Esophagus (tissue), 2 donors: ENCODE measurements around the gene NELFCD. TPM values are rescaled to one million over a fixed set of nuclear protein-coding genes. Genes with fewer than 3 reads are reported as not detected.

ENCODE experiments used
- H3K27ac ChIP-seq, 2 donors: one replicate each; pipeline ENCODE4 v1.5.1; 2013; ENCODE audit warnings: low read depth in 2 of 2, mild to moderate bottlenecking in 2 of 2, inconsistent platforms in 1 of 2, low read length in 1 of 2, moderate library complexity in 1 of 2
- H3K27me3 ChIP-seq, 2 donors: one replicate each; pipeline ENCODE4 v1.6.1; 2013; ENCODE audit warnings: low read length in 2 of 2, control low read depth in 1 of 2, mild to moderate bottlenecking in 1 of 2; ENCODE audit not compliant: insufficient read depth in 2 of 2, control insufficient read depth in 1 of 2
- H3K36me3 ChIP-seq, 2 donors: one replicate each; pipeline ENCODE4 v1.6.1; 2013; ENCODE audit warnings: low read length in 1 of 2; ENCODE audit not compliant: control insufficient read depth in 2 of 2, insufficient read depth in 2 of 2
- H3K4me1 ChIP-seq, 2 donors: one replicate each; pipeline ENCODE4 v1.6.1; 2013; ENCODE audit warnings: low read length in 1 of 2; ENCODE audit not compliant: control insufficient read depth in 2 of 2, insufficient read depth in 2 of 2
- H3K4me3 ChIP-seq, 2 donors: one replicate each; pipeline ENCODE4 v1.5.1; 2013; ENCODE audit warnings: low read length in 2 of 2, mild to moderate bottlenecking in 2 of 2, low read depth in 1 of 2, moderate library complexity in 1 of 2
- H3K9me3 ChIP-seq, 2 donors: one replicate each; pipeline ENCODE4 v1.6.1; 2013; ENCODE audit warnings: mild to moderate bottlenecking in 2 of 2, low read depth in 1 of 2, low read length in 1 of 2, moderate library complexity in 1 of 2; ENCODE audit not compliant: control insufficient read depth in 2 of 2, insufficient read depth in 1 of 2
- WGBS, 2 donors: extraction: QIAGEN DNeasy Blood & Tissue Kit; methylation state at CpG; one replicate each; pipeline ENCODE4 v1.1.7; 2013; 5-methylcytosine and 5-hydroxymethylcytosine counted together
- polyA plus RNA-seq, 2 donors: library from polyadenylated mRNA; stranded (reverse); fragments of 200-250 nt; gene quantifications; one replicate each; pipeline ENCODE4 v1.2.3, GENCODE V29; 2013
- donor health status: healthy with polysubstance abuse.
- donor health status: Bipolar disorder and iron deficiency.

Gene NELFCD
- polyA plus RNA-seq, 2 donors: 36.6 to 38.2 TPM

DNA sequence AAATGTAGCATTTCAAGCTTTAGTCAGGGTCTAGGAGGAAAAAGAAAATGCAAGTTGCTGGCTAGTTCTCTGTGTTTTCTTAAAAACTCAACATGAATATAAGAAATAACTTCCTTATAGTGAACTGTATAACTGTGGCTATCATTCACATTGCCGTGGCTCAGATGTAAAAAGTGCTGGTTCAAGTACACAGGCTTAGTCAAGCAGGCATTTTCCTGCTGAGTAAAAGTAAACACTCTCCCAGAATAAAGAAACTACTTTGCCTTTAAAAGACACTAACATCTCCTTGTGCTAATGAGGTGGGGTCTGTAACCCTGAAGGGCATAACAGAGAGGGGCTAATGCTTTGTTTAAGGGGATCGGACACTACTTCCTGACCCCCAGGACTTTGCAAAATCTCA lies 47.8 kb downstream of the NELFCD start:
- no peaks in the 10 kb centered on the region for H3K27me3 ChIP-seq
- H3K36me3 ChIP-seq: peaks cover 13 to 14% of the 10 kb centered on the region in 2 donors
- no peaks in the 10 kb centered on the region for H3K9me3 ChIP-seq
- H3K4me1 ChIP-seq: peaks cover 0 to 2% of the 10 kb centered on the region in 2 donors
- 40 to 43% methylated on average over 2 of the region's 2 CpGs for WGBS, 2 donors
- H3K4me3 ChIP-seq: peak overlapping the region in 1 of 2 donors; percentile 16
- H3K27ac ChIP-seq: no peak overlapping the region

DNA sequence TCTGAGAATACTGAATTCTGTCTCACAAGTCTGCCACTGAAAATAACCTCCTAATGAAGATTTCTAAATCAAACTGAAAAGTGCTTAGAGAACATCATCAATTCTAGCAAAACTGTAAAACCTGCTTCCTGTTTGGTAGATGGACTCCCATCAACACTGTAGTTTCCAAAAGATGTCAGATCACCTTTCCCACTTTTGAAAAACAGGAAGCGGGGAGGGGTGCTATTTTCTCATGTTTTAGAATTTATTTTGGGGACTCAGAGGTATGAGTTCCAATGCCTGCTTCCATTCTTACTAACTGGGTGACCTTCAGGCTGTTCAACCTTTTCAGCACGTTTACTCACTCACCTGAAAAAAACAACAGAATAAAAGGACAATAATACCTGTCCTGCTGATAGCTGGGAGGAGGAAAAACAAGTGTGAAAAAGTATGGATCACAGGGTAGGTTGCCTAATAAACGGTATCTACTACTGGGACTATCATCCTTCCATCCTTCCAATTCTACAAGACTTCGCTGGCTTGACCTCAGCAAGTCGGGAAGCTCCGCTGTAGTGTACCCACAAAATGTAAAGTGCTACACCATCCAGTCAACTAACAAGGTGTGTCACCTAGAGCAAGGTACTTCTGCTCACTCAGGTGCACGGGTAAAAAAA lies 50.0 kb downstream of the NELFCD start:
- Histone ChIP-seq H3K27ac (peak overlapping the region in 1 of 2 donors; percentile 26), H3K27me3 (no peaks in the 10 kb centered on the region), H3K4me3 (peak overlapping the region; percentile 84 to 97), H3K9me3 (no peaks in the 10 kb centered on the region), H3K36me3 (peaks cover under 1 to 9% of the 10 kb centered on the region in 2 donors), H3K4me1 (no peaks in the 10 kb centered on the region)
- WGBS, 2 donors: 57 to 58% methylated on average over 7 of the region's 7 CpGs

- Histone ChIP-seq H3K4me1 (no peaks in the 10 kb centered on the region), H3K27me3 (no peaks in the 10 kb centered on the region), H3K4me3 (peak overlapping the region; percentile 84 to 97), H3K27ac (peak overlapping the region; percentile 93 to 96), H3K36me3 (peaks cover 3 to 12% of the 10 kb centered on the region in 2 donors), H3K9me3 (no peaks in the 10 kb centered on the region)
- WGBS, 2 donors: 13 to 14% methylated on average over 13 of the region's 13 CpGs
These were observed 50.5 kb downstream of the NELFCD start for GRCh38 chr20:59031564-59032022.

- Histone ChIP-seq H3K27ac (peak within 1 kb of the TSS; percentile 93 to 96), H3K27me3 (no peaks in the 10 kb centered on the region), H3K4me1 (no peaks in the 10 kb centered on the region), H3K9me3 (no peaks in the 10 kb centered on the region), H3K4me3 (peak within 1 kb of the TSS; percentile 84 to 97), H3K36me3 (peaks cover 4 to 12% of the 10 kb centered on the region in 2 donors)
- 0 to 1% methylated on average over 86 of the region's 86 CpGs for WGBS, 2 donors
These were observed 51.1 kb downstream of the NELFCD start, which contains the start of gene ATP5F1E for GRCh38 chr20:59032023-59032712. Gene ATP5F1E (minus strand): TSS chr20:59032335. CDS start chr20:59032251, 84 bp downstream.

DNA sequence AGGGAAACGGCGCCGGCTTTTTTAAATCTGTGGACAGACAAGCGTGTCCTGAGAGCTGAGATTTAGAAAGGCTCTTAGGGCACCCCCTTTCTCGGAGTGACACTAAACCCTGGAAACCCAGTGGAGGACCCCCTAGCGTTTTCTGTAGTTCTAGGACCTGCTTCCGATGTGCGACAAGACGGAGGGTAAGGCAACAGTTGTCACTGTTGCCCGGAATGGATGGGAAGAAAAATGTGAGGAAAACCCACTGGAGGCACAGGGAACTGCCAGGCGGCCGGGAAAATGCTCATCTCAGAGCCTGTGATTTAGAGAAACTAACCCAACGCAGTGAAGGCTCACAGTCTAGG lies 51.6 kb downstream of the NELFCD start:
- Histone ChIP-seq H3K36me3 (peaks cover 7 to 13% of the 10 kb centered on the region in 2 donors), H3K4me3 (peak overlapping the region; percentile 84 to 97), H3K27me3 (no peaks in the 10 kb centered on the region), H3K4me1 (no peaks in the 10 kb centered on the region), H3K27ac (peak overlapping the region; percentile 93 to 96), H3K9me3 (no peaks in the 10 kb centered on the region)
- 2% methylated on average over 13 of the region's 13 CpGs for WGBS, 2 donors

DNA sequence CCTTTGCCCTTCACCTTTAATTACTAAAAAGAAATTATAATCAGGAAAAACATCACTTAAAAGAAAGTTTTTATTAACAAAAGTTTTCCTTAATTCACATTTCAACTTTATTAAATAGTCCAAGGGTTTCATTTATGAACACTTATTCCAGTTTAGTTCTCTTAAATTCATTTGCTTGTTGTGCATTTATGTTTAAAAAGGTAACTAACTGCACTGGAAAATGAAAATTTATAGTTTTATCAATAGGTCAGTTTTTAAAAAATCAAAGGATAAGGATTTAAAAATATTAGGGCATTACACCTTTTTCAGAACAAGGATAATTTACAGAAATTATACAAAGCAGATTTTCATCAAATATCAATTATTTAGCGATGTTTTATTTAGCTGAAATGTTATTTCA lies 52.0 kb downstream of the NELFCD start:
- peaks cover 9 to 15% of the 10 kb centered on the region in 2 donors for H3K36me3 ChIP-seq
- H3K27me3 ChIP-seq: no peaks in the 10 kb centered on the region
- peak overlapping the region; percentile 93 to 96 for H3K27ac ChIP-seq
- no peaks in the 10 kb centered on the region for H3K4me1 ChIP-seq
- H3K4me3 ChIP-seq: peak overlapping the region in 1 of 2 donors; percentile 84
- no peaks in the 10 kb centered on the region for H3K9me3 ChIP-seq
- WGBS, 2 donors: 100% methylated on average over 1 of the region's 1 CpG

DNA sequence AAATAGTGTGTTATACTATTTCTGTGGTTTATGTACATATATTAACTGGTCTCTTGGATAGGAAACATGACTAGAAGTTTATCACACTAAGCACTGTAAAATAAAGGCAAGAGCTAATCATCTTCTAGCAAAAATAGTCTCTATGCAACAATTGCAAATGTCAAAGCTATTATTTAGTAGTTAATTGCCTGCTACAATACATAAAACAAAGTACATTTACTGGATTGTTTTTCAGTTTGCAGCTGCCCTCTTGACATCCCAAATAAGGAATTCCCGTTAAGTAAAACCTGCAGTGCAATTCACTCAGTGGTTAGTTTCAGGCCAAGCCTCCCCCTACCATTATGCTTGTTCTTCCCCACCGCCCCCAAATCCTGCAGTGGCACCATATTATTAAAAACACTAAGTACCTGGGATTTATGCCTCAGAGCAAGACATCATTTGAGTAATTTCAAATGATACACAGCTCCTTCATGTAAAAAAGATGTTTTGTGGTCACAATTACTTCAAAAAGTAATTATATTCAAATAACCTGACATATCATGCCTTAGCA lies 52.6 kb downstream of the NELFCD start:
- Histone ChIP-seq H3K9me3 (no peaks in the 10 kb centered on the region), H3K36me3 (peaks cover 9 to 15% of the 10 kb centered on the region in 2 donors), H3K27ac (no peak overlapping the region), H3K27me3 (no peaks in the 10 kb centered on the region), H3K4me1 (no peaks in the 10 kb centered on the region), H3K4me3 (no peak overlapping the region)
- WGBS, 2 donors: 88 to 92% methylated on average over 2 of the region's 2 CpGs

DNA sequence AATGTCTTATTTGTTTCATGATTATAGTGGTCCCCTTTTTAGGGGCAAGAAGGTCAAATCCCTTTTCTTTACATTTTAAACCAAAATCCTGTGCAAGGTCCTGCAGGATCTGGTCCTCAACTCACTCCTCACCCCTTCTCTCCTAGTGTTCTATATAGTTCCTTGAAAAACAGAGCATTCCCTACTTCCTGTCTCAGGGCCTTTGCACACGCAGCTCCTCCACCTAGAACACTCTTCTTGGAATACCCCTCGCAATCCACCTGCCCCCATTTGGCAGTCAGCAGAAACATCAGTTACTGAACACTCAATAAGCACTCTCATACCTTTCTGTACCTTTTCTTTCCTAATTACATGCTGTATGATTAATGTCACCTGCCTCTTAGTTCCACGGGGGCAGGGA lies 54.3 kb downstream of the NELFCD start:
- H3K4me1 ChIP-seq: peaks cover 0 to 2% of the 10 kb centered on the region in 2 donors
- H3K4me3 ChIP-seq: no peak overlapping the region
- H3K36me3 ChIP-seq: peaks cover 9 to 15% of the 10 kb centered on the region in 2 donors
- 94 to 96% methylated on average over 3 of the region's 3 CpGs for WGBS, 2 donors
- no peaks in the 10 kb centered on the region for H3K27me3 ChIP-seq
- H3K9me3 ChIP-seq: no peaks in the 10 kb centered on the region
- H3K27ac ChIP-seq: no peak overlapping the region

- WGBS, 2 donors: 92 to 95% methylated on average over 12 of the region's 12 CpGs
- H3K4me1 ChIP-seq: peaks cover 3 to 4% of the 10 kb centered on the region in 2 donors
These were observed 56.3 kb downstream of the NELFCD start for GRCh38 chr20:59037386-59037785.

More at GRCh38 chr20:59037386-59037785, 56.3 kb downstream of the NELFCD start:
- H3K36me3 ChIP-seq: peaks cover 9 to 15% of the 10 kb centered on the region in 2 donors
- H3K4me3 ChIP-seq: no peak overlapping the region
- H3K9me3 ChIP-seq: no peaks in the 10 kb centered on the region
- H3K27ac ChIP-seq: no peak overlapping the region
- no peaks in the 10 kb centered on the region for H3K27me3 ChIP-seq
